GM08714 (cell line): ENCODE results near the gene SLC44A1.

Experiments used
- H3K4me3 ChIP-seq: fragments of 200-500 bp; sonication (Bioruptor generic); 2 replicates; pipeline ENCODE4 v1.5.1; 2014; ENCODE audit warnings: mild to moderate bottlenecking, low read length, inconsistent platforms
- ZNF274 ChIP-seq: IDR thresholded peaks from 2 replicates; pipeline ENCODE4 v1.6.1; 2012; ENCODE audit warnings: mild to moderate bottlenecking, low read depth, low read length

The SLC44A1 gene

DNA sequence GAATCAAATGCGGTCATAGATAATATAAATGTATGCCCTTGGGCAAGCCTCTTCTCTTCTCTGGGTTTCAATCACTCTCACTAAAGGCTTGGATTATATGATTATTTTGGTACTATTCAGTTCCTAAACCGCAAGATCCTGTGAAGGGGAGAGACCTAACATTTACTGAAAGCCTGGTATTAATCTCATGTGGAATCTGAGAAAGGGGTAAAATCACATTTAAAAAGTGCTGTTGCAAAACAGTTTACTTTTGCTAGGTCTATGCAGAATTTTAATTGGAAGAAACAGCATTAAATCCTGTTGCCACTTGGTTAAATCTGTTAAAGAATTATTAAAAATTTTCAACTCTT, 50.7 kb downstream of the SLC44A1 start:
- TF ChIP-seq ZNF274, result no peak

DNA sequence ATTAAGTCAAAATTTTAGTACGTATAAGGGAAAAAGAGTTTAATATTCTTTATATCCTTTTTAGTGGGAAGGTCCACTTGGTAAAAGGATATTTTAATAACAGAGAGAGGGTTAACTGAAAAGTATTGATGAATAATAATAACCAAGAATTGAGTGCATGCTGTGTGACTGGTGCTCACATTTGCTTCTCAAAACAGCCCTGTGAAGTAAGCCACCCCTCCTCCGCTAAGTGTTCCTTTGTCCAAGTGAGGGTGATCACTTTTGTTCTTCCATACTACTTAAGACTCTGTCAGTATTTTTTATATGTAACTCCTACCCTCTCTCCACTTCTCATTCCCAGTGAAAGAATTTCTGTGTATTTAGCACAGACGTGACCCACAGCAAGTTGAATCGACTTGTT, 51.5 kb downstream of the SLC44A1 start:
- TF ChIP-seq ZNF274, result no peak
- H3K4me3 ChIP-seq, result no peak overlapping the region

More for the DNA sequence above, 50.7 kb downstream of the SLC44A1 start:
- H3K4me3 ChIP-seq, result no peak overlapping the region

- no peak overlapping the region for H3K4me3 ChIP-seq
- TF ChIP-seq ZNF274, result no peak
Observed at GRCh38 chr9:105296445-105296844, 52.0 kb downstream of the SLC44A1 start.

GRCh38 chr9:105296877-105297287, 52.4 kb downstream of the SLC44A1 start:
- H3K4me3 ChIP-seq, result no peak overlapping the region

DNA sequence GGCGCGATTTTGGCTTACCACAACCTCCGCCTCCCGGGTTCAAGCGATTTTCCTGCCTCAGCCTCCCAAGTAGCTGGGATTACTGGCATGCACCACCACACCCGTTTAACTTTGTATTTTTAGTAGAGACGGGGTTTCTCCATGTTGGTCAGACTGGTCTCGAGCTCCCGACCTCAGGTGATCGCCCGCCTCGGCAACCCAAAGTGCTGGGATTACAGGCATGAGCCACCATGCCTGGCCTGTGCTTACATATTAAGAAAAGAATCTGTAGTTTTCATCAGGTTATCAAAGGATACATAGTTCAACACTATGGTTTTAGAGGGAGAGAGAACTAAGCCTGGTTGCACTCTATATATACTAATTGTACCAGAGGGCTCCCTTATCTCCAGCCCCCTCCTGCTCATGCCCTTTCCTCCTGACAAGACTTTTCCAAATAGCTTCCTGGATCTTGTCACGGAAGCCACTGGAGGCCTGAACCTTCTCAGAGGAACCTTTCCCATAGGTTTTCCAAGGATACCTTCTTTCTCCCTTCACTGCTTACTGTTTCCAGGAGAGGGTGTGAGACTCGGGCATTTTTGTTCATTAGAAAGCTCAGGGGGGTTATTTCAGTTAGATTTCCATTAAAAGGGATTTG, 53.1 kb downstream of the SLC44A1 start:
- H3K4me3 ChIP-seq, result no peak overlapping the region
- no peak for TF ChIP-seq ZNF274

More at GRCh38 chr9:105296877-105297287, 52.4 kb downstream of the SLC44A1 start:
- TF ChIP-seq ZNF274, result no peak

GRCh38 chr9:105299190-105299854, 54.9 kb downstream of the SLC44A1 start:
- H3K4me3 ChIP-seq, result no peak overlapping the region

GRCh38 chr9:105302728-105303127, 58.3 kb downstream of the SLC44A1 start:
- TF ChIP-seq ZNF274, result no peak
- no peak overlapping the region for H3K4me3 ChIP-seq

More at GRCh38 chr9:105299190-105299854, 54.9 kb downstream of the SLC44A1 start:
- no peak for TF ChIP-seq ZNF274

DNA sequence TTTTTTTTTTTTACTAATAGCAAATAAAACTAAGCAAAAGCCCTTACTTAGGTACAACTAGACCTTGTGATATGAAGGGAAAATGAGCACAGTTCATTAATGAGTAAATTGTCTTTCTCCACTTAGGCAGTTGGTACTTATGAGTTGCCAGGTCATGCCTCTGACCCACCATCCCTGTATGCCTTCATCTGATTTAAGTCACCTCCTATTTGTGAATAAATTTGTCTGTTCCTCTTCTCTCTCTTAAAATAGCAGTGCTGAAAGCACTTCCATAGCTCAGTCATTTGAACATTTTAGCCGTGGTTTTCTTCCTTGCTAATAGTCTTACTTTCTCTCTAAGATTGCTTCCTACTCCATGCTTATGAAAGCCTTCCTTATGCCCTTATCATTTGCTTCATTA, 61.4 kb downstream of the SLC44A1 start:
- no peak for TF ChIP-seq ZNF274
- no peak overlapping the region for H3K4me3 ChIP-seq

- no peak for TF ChIP-seq ZNF274
Observed at GRCh38 chr9:105306351-105307140, 62.1 kb downstream of the SLC44A1 start.

DNA sequence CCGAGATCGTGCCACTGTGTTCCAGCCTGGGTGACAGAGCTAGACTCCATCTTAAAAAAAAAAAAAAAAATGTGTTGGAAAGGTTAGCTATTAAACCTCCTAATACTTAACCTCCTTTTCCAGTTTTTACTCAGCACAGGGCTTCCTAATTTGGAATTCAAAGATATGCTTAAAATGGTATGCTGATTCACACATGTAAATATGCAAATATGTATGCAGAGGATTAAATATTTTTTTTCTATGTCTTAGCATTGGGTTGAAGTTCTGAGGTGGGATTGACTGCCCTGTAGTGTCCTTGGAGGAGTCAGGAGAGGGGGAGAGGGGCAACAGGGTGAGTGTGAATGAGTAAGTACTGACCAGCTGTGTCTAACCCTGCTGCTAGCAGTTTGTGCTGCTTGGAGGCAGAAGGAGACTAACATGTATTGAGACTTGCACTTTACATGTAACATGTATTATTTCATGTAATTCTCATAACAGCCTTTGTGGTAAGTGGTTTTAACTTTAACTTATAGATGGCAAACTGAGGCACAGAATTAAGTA, 63.2 kb downstream of the SLC44A1 start:
- TF ChIP-seq ZNF274, result no peak
- H3K4me3 ChIP-seq, result peak overlapping the region; percentile 43; the same call in 1 of the 2 replicates

More at GRCh38 chr9:105306351-105307140, 62.1 kb downstream of the SLC44A1 start:
- H3K4me3 ChIP-seq, result no peak overlapping the region

DNA sequence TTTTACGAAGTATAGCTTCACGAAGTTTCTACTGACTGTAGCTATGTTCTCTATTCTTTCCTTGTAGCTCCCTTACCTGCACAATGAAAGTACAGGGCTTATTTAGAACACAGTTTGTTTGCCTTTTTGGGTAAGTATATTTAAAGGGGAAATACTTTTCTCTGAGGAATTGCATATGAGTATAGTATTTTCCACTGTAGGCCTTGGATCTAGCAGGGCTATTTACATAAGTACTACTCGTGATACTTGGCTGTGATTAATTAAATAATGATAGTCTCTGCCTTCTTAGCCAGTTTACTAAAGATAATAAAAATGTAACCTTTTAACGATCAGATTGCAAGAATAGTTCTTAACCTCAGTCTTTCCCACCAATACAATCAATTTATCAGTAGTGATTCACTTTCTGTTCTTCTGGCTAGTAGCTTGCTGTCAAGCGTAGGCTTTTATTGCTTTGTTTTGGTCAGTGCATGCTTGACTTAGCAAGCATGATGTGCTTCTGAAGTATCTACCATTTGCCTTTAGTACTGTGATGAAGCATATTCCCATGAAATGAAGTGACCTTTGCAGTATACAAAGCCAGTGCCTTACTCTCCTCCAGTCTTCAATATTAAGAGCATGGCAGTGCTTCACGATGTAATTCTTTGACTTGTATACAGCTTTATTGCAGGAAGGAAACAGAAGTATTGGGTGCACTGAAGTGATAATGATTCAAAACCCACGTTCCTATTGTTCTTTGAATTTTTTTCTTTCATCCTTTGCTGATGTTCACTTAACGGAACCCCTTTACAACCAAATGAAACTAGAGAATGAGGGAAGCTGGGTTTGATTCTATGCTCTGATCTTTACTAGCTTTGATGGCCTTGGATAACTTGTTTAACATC, 64.2 kb downstream of the SLC44A1 start:
- TF ChIP-seq ZNF274, result no peak
- no peak overlapping the region for H3K4me3 ChIP-seq

DNA sequence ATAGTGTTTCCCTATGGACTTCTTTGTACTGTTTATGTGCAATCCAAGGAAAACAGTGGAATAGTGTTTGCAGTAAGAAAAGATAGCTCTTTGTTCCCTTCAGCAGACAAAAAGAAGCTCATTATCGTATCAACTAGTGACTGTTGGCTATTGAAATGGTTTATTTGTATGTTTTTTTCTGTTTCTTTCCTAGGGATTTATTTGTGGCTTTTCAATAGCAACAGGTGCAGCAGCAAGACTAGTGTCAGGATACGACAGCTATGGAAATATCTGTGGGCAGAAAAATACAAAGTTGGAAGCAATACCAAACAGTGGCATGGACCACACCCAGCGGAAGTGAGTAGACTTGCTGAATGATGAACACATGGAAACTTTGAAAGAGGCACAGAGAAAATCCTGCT, 65.1 kb downstream of the SLC44A1 start:
- H3K4me3 ChIP-seq, result no peak overlapping the region
- TF ChIP-seq ZNF274, result no peak

- no peak for TF ChIP-seq ZNF274
- no peak overlapping the region for H3K4me3 ChIP-seq
Observed at GRCh38 chr9:105311306-105311705, 66.9 kb downstream of the SLC44A1 start.
